HCT116 (cell line): ENCODE measurements around the gene POT1.

Source experiments
- EZH2 ChIP-seq: fragments of 200-600 bp; sonication (generic); IDR thresholded peaks from 2 replicates; pipeline ENCODE4 v1.6.1; 2017; ENCODE audit warnings: antibody characterized with exemption, mixed run types
- EZH2phosphoT487 ChIP-seq: fragments of 200-600 bp; IDR thresholded peaks from 2 replicates; pipeline ENCODE4 v1.6.1; 2018; ENCODE audit warnings: antibody characterized with exemption, borderline replicate concordance
- POLR2A ChIP-seq: IDR thresholded peaks from 2 replicates; pipeline ENCODE4 v1.7.0; 2011; ENCODE audit warnings: borderline replicate concordance; ENCODE audit not compliant: insufficient read depth, insufficient read length; ENCODE audit errors: extremely low read depth
- SIN3A ChIP-seq: IDR thresholded peaks from 2 replicates; pipeline ENCODE4 v1.6.1; 2012; ENCODE audit warnings: low read depth
- TF ChIP-seq, protein P1 (sequence below), 3 experiments: fragments of 200-600 bp in 1 of 3; sonication (generic) in 1 of 3; IDR thresholded peaks in 2 of 3; conservative IDR thresholded peaks in 1 of 3; 2 replicates each; pipeline ENCODE4 v1.5.1; 2012 to 2017; ENCODE audit warnings: low read depth in 2 of 3, low read length in 2 of 3, antibody characterized with exemption in 1 of 3, borderline replicate concordance in 1 of 3, control low read depth in 1 of 3, mild to moderate bottlenecking in 1 of 3, mixed read lengths in 1 of 3, mixed run types in 1 of 3, moderate library complexity in 1 of 3; ENCODE audit not compliant: insufficient read depth in 1 of 3

DNA sequence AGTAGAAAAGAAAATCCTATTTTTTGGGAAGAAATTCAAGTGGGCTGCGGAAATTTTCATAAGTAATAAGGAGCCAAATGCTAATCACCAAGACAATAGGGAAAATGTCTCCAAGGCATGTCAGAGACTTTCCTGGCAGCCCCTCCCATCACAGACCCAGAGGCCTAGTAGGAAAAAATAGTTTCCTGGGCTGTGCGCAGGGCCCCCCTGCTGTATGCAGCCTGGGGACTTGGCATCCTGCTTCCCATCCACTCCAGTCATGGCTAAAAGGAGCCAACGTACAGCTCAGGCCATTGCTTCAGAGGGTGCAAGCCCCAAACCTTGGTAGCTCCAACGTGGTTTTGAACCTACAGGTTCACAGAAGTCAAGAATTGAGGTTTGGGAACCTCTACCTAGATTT is 12.8 kb upstream of the POT1 start:
- TF ChIP-seq, protein P1, sequence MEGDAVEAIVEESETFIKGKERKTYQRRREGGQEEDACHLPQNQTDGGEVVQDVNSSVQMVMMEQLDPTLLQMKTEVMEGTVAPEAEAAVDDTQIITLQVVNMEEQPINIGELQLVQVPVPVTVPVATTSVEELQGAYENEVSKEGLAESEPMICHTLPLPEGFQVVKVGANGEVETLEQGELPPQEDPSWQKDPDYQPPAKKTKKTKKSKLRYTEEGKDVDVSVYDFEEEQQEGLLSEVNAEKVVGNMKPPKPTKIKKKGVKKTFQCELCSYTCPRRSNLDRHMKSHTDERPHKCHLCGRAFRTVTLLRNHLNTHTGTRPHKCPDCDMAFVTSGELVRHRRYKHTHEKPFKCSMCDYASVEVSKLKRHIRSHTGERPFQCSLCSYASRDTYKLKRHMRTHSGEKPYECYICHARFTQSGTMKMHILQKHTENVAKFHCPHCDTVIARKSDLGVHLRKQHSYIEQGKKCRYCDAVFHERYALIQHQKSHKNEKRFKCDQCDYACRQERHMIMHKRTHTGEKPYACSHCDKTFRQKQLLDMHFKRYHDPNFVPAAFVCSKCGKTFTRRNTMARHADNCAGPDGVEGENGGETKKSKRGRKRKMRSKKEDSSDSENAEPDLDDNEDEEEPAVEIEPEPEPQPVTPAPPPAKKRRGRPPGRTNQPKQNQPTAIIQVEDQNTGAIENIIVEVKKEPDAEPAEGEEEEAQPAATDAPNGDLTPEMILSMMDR (IDR thresholded peaks at IDR 0.05 in 2 of 3, conservative IDR thresholded peaks at IDR 0.05 in 1 of 3; ENCODE audit: borderline replicate concordance in 1 of 3, insufficient read depth in 1 of 3, low read depth in 2 of 3, low read length in 2 of 3), result no peak
- no peak for TF ChIP-seq EZH2phosphoT487
- TF ChIP-seq EZH2, result no peak
- TF ChIP-seq POLR2A, result no peak
- TF ChIP-seq SIN3A, result no peak
